HEK293T (cell line): ENCODE results near the gene TPPP2.
"Not testable (repeated sequence)": the region's sequence is repeated elsewhere in the genome, so short reads cannot be mapped to it uniquely, and the experiment has no call there.

Experiments
- ARNT ChIP-seq: fragments of 450-650 bp; IDR thresholded peaks from 2 replicates; pipeline ENCODE4 v1.6.1; 2017; ENCODE audit warnings: mild to moderate bottlenecking
- CTBP1 ChIP-seq: fragments of 450-650 bp; IDR thresholded peaks from 2 replicates; pipeline ENCODE4 v1.6.1; 2016; ENCODE audit warnings: borderline replicate concordance
- ELF4 ChIP-seq: fragments of 450-650 bp; IDR thresholded peaks from 2 replicates; pipeline ENCODE4 v1.6.1; 2017; ENCODE audit warnings: antibody characterized with exemption
- FOXA1 ChIP-seq: fragments of 450-650 bp; IDR thresholded peaks from 2 replicates; pipeline ENCODE4 v1.6.1; 2016; ENCODE audit warnings: mild to moderate bottlenecking
- FOXM1 ChIP-seq: fragments of 450-650 bp; IDR thresholded peaks from 2 replicates; pipeline ENCODE4 v1.6.1; 2017; ENCODE audit warnings: mild to moderate bottlenecking, borderline replicate concordance
- L3MBTL2 ChIP-seq: fragments of 450-650 bp; conservative IDR thresholded peaks from 2 replicates; pipeline ENCODE4 v1.6.1; 2016; ENCODE audit warnings: mild to moderate bottlenecking
- LEF1 ChIP-seq: fragments of 450-650 bp; IDR thresholded peaks from 2 replicates; pipeline ENCODE4 v1.6.1; 2017; ENCODE audit warnings: mild to moderate bottlenecking, borderline replicate concordance
- SP1 ChIP-seq: fragments of 450-650 bp; IDR thresholded peaks from 2 replicates; pipeline ENCODE4 v1.6.1; 2017
- SUZ12 ChIP-seq: fragments of 450-650 bp; IDR thresholded peaks from 2 replicates; pipeline ENCODE4 v1.6.1; 2016; ENCODE audit warnings: mild to moderate bottlenecking

DNA sequence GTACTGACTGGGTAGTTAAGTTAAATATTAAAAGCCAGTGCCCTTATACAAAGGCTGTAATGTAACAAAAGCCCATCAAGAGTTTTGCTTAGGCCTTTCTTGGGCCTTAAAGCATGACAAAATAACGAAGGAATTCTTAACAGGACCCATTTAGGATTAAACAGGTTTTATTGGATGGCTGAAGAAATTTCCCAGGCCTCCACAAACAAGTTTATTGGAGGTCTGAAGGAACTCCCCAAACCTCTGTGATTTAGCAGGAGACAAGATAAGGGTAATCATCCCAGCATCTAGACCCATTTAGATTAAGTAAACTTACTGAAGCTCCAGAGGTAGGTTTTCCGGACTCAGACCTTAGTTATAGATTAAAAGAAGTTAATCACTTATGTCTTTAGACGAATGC is 20.3 kb upstream of the TPPP2 start:
- TF ChIP-seq L3MBTL2, ARNT, FOXM1, CTBP1, LEF1, ELF4, SP1, SUZ12, FOXA1: not testable (repeated sequence)
